HCT116 (cell line): Measurements from ENCODE around the gene MLLT3.

Source experiments
- JUND ChIP-seq: IDR thresholded peaks from 2 replicates; pipeline ENCODE4 v1.6.1; 2012
- POLR2A ChIP-seq: IDR thresholded peaks from 2 replicates; pipeline ENCODE4 v1.7.0; 2011; ENCODE audit warnings: borderline replicate concordance; ENCODE audit not compliant: insufficient read depth, insufficient read length; ENCODE audit errors: extremely low read depth
- YY1 ChIP-seq: IDR thresholded peaks from 2 replicates; pipeline ENCODE4 v1.6.1; 2011; ENCODE audit warnings: low read length, low read depth, moderate library complexity, mild to moderate bottlenecking; ENCODE audit not compliant: insufficient replicate concordance; ENCODE audit errors: extremely low read depth
- ZFX ChIP-seq: fragments of 450-650 bp; IDR thresholded peaks from 2 replicates; pipeline ENCODE4 v1.6.1; 2017
- ZNF274 ChIP-seq: fragments of 200-500 bp; sonication (Bioruptor generic); IDR thresholded peaks from 2 replicates; pipeline ENCODE4 v1.6.1; 2014; ENCODE audit warnings: mild to moderate bottlenecking, low read depth, low read length, inconsistent platforms
- TF ChIP-seq, protein P1 (sequence below), 3 experiments: fragments of 200-600 bp in 1 of 3; sonication (generic) in 1 of 3; IDR thresholded peaks in 2 of 3; conservative IDR thresholded peaks in 1 of 3; 2 replicates each; pipeline ENCODE4 v1.5.1; 2012 to 2017; ENCODE audit warnings: low read depth in 2 of 3, low read length in 2 of 3, antibody characterized with exemption in 1 of 3, borderline replicate concordance in 1 of 3, control low read depth in 1 of 3, mild to moderate bottlenecking in 1 of 3, mixed read lengths in 1 of 3, mixed run types in 1 of 3, moderate library complexity in 1 of 3; ENCODE audit not compliant: insufficient read depth in 1 of 3

DNA sequence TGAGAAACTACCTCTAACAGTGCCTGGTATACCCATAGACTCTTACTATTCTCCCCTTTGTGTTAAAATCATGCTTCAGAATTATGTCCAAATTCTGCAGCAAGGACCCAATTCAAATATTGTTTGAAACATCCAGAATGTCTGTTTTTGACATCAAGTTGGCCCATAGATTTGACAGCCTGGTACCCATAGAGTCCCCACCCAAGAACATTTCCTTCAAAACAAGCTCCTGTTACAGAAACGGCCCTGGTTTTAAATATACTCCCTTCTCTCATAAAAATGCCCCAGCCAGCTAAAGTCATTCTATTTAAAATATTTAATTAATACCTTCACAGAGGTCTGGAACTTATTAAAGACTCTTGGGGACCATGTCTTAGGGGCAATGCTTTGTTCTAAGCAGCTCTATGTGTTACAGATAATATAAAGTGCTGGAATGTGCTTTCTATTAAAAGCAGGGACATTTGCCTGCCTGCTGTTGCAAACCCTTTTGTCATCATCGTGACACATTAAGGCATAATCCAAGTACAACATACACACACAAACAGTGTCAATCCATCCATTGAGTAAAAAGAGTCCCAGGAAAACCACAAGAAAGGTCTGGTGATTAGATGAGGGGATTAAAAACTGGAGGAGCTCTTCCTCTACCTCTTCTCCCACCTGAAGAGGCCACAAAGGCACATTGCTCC, 321.7 kb downstream of the MLLT3 start:
- TF ChIP-seq ZNF274 (no peak), YY1 (no peak), JUND (no peak), POLR2A (no peak), ZFX (no peak)
- TF ChIP-seq, protein P1, sequence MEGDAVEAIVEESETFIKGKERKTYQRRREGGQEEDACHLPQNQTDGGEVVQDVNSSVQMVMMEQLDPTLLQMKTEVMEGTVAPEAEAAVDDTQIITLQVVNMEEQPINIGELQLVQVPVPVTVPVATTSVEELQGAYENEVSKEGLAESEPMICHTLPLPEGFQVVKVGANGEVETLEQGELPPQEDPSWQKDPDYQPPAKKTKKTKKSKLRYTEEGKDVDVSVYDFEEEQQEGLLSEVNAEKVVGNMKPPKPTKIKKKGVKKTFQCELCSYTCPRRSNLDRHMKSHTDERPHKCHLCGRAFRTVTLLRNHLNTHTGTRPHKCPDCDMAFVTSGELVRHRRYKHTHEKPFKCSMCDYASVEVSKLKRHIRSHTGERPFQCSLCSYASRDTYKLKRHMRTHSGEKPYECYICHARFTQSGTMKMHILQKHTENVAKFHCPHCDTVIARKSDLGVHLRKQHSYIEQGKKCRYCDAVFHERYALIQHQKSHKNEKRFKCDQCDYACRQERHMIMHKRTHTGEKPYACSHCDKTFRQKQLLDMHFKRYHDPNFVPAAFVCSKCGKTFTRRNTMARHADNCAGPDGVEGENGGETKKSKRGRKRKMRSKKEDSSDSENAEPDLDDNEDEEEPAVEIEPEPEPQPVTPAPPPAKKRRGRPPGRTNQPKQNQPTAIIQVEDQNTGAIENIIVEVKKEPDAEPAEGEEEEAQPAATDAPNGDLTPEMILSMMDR (IDR thresholded peaks at IDR 0.05 in 2 of 3, conservative IDR thresholded peaks at IDR 0.05 in 1 of 3; ENCODE audit: borderline replicate concordance in 1 of 3, insufficient read depth in 1 of 3, low read depth in 2 of 3, low read length in 2 of 3), result no peak
